Body of pancreas (tissue), 4 donors: ENCODE measurements around the gene HSP90B1.

ENCODE experiments used
- POLR2A ChIP-seq, 3 donors: fragments of 450-650 bp; IDR thresholded peaks; one replicate each; pipeline ENCODE4 v1.6.1; 2016; ENCODE audit warnings: antibody characterized with exemption in 3 of 3, mild to moderate bottlenecking in 2 of 3
- TF ChIP-seq, protein P1 (sequence below), 7 experiments: fragments of 450-650 bp in 4 of 7; fragments of 200-600 bp in 3 of 7; sonication (generic) in 3 of 7; IDR thresholded peaks; one replicate each; pipeline ENCODE4 v1.5.1; 2016 to 2019; ENCODE audit warnings: antibody characterized with exemption in 7 of 7

DNA sequence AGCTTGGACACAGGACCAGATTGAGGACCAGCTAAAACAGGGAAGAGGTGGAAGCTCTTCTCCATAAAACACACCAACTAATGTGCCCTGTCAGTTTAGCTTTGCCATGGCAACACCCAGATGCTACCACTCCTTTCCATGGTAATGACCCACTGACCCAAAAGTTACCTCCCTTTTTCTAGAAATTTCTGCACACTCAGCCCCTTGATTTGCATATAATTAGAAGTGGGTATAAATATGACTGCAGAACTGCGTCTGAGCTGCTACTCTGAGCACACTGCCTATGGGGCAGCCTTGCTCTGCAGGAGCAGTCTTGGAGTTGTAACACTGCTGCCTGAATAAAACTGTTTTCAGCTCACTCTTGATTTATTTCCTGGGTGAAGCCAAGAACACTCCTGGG lies 32.3 kb downstream of the HSP90B1 start:
- TF ChIP-seq, protein P1, sequence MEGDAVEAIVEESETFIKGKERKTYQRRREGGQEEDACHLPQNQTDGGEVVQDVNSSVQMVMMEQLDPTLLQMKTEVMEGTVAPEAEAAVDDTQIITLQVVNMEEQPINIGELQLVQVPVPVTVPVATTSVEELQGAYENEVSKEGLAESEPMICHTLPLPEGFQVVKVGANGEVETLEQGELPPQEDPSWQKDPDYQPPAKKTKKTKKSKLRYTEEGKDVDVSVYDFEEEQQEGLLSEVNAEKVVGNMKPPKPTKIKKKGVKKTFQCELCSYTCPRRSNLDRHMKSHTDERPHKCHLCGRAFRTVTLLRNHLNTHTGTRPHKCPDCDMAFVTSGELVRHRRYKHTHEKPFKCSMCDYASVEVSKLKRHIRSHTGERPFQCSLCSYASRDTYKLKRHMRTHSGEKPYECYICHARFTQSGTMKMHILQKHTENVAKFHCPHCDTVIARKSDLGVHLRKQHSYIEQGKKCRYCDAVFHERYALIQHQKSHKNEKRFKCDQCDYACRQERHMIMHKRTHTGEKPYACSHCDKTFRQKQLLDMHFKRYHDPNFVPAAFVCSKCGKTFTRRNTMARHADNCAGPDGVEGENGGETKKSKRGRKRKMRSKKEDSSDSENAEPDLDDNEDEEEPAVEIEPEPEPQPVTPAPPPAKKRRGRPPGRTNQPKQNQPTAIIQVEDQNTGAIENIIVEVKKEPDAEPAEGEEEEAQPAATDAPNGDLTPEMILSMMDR (IDR thresholded peaks at IDR 0.05): no peak
- TF ChIP-seq POLR2A (IDR thresholded peaks at IDR 0.05): no peak
